ENCODE results near the gene GMDS.

Gene GMDS

DNA sequence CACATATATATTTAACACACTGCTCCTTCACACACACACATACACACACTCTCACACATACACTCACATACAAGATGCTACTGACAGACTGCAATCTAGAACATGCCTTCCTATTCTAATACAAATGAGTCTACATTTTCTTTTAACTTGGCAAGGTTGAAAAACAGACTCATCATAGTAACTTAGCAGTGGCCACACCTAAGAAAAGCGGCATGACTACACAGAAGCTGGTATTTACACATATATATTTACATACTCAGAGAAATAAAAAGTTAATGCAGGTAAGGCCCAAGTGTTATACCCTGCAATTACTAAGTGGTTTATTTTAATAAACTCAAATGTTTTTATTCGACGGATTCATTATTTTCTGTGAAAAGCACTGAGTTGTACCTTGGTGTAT, 426.4 kb downstream of the GMDS start:
- no peak for DNase-seq

DNA sequence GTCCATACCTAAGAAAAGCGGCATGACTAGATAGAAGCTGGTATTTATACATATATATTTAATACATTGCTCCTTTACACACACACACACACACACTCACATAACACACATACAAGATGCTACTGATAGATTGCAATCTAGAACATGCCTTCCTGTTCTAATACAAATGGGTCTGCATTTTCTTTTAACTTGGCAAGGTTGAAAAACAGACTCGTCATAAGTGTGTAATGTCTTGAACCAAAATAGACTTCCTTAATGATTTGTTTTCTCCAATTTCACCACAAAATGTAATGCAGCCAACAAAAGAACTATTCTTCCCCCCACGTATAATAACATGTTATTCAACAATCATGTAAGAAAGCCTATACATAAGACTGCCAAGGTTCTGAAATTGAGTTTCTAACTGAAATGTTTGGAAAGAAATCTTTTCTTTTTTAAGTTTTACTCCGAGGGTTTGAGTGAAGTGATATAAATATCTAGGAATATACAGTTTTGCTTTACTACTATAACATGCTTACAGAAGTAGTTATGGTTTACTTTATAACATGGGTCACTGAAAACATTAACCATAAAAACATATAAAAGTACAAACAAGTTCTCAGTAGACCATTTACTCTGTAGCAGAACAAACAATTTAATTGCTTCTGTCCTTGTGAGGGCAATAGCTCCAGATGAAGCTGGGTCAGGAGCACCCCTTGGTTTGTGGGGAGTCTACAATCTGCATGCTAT, 428.2 kb downstream of the GMDS start:
- DNase-seq: no peak

DNA sequence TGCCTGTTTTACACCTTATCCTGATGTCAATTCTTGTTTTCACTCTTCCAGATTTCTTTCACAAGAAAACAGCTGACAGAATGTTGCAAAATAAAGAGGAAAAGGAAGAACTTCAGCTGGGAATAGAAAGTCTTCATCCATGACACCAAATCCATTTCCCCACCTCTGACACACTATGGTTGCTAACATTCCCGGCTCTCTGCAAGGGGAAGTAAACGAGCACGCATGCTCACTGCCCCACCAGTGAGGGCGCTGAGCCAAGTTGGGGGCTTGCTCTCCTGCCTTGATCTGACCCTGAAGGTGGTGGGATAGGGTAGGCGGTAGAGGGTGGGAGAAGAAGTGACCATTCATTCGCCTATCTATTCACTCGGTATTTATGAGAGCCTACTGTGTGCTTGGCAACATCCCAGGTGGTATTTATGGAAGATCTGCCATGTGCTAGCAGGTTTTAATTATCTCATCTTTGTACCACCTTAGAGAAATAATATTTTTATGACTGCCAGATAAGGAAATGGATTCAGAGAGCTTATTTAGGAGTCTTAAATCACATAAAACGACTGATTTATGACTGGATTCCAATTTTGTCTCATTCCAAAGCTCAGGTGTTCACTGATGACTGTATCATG, 429.5 kb downstream of the GMDS start:
- no peak for DNase-seq

DNA sequence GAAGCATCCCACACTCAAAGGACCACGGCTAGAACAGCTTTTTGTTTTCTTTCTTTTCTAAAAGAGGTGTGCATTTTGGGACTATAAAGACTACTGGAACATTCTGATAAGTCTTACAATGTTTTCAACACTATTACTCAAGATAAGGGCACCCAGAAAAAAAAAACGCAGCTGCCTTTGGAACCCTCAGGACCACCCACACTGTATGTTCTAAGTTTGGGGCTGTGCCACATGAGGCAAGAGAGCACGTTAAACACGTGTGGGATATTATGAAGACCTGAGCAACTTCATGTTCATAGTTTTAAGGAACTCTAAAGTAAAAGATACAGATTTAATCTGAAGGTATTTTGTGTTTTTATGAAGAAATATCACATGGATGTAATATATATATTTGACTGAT, 431.1 kb downstream of the GMDS start:
- DNase-seq: no peak

DNA sequence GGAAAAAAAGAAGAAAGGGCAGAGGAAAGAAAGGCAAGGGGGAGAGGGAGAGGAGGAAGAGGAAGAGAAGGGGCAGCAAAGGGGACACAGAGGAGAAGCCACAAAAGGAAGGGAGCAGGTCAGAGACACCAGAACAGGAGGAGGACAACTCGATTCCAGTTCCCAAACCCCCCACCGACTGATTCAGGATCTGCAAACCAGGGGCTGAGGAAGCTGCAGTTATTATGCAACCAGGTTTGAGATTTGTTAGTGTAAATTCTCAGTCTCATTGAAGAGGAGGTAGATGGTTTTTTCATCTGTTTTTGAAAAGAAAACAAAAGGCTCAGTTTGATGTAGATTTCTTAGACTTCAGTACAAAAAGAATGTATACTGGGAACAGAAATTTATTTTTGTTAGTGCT, 432.9 kb downstream of the GMDS start:
- DNase-seq: no peak

DNA sequence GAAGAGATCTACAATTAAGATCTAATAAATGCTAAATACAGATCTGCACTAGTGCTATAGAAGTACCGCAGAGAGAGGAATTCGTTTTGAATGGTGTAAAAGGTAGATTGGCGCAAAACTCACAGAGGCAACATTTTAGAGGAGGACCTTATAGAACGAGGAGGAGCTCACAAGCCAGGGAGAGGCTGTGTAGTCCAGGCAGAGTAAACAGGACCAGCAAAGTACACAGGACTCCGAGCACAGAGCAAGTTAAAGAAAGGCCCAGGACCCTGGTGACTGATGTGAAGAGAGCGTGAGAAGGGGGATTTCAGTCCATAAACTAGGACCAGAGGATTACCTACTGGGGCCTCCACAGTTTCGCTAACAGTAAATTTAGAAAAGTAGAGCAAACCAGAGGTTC, 433.4 kb downstream of the GMDS start:
- DNase-seq: no peak

DNA sequence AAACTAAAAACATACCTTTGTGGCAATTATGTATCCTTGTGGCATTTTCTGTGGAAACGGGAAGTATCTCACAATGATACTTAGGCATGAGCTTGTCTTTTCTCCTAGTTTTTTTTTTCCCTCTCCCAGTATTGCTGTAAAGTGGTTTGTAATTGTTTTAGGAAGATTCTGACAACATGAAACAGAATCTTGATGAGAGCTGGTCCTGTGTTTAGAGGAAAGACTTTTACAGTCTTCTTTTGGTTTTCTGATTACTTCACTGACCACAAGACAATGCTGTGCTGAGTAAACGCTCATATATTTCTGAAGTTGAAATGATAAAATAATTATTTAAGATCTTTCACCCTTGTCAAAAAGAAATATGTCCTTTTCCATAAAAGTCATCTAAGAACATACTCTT, 434.5 kb downstream of the GMDS start:
- DNase-seq: no peak

DNA sequence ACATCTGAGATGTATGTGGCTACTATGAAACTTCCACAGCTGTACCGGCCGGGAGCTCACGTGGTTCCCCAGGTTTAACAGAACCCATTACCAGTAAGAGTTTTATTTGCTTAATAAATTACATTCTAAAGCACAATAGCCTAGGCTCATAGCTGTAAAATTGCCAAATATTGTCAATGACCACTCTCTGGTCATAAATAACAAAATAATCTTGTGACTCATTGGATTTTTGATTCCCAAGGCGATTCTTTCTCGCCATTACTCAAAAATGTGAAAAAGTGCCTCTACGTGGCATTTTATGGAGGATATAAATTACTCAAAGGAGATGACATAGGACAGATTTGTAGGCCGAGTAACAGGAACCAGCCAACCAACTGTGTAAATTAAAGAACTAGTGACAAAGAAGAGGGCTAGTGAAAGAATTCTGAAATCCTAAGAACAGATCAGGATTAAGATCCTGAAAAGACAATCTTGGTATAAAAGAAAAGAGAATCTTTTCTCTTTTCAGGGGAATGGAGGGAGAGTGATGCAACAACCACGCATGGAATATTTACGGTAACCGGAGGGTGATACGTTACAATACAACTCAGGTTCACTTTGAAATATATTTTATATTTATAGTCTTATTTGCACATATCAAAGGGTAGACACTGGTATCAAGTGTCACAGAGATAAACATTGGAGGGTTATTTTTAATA, 436.0 kb downstream of the GMDS start:
- DNase-seq: no peak

DNA sequence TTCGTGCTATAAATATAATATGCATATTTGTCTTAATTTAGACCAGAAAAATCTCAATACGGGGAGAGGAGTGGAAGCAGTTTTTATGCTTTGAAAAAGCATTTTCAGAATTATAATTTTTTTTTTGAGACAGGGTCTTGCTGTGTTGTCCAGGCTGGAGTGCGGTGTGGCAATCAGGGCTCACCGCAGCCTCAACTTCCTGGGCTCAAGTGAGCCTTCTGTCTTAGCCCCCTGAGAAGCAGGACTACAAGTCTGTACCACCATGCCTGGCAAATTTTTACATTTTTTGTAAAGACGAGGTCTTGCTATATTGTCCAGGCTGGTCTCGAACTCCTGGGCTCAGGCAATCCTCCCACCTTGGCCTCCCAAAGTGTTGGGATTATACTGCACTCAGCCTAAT, 438.5 kb downstream of the GMDS start:
- no peak for DNase-seq

DNA sequence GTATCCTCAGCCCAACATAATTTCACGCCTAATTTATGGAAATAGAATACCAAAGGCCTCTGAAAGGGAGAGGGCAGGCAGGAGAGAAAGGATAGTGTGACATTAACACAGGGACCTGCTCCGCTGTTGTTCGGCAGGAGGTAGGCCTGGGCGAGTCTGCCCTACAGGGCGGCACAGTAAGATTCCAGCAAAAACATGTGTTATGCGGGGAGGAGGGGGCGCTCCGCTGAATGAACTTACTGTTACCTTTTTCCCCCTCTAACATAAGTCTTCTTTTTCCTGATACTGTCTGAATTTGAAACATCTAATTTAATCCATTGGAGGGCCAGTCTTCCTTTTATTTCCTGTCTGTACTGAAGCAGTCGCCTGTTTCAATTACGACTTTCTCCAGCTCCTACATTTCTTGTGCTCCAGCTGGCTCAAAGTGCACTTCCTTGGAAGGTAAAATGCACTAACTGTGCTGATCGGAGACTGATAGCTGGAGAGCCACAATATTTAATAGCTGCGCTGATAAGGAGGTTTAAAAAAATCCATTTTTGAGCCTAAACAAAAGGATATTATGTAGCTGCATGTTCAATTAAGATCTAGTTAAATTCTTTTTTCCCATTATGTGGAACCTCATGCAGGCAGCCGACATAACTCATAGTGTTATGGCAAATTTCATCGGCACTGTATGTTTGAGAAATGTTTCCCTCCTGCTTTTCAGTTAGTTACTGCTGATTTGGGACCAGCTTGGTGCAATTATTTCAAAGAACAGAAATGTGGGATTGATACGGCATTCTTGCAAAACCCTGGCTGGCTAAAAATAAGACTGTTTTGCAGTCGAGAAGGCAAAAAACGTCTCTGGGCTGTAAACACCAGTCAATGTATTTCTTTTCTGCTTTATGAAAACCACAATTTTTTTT, 442.7 kb downstream of the GMDS start:
- DNase-seq: peak; percentile 14

DNA sequence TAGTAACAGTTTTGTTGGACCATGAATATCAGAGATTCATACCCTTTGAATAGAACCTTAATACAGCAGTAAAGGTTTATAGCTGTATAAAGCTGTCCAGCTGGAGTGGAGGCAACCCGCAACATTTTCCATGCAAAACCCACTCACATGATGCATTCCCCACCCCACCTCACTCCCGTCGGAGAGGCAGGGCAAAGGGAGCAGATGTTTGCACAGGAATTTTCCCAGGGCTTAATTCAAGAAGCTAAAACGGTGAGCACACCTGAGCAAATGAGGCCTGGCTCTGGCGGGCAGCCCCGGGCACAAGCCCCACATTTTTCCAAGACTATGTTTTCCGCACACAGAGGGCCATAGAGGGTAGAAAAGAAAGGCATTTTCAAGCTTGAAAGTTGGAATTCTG, 444.0 kb downstream of the GMDS start:
- DNase-seq: no peak

DNA sequence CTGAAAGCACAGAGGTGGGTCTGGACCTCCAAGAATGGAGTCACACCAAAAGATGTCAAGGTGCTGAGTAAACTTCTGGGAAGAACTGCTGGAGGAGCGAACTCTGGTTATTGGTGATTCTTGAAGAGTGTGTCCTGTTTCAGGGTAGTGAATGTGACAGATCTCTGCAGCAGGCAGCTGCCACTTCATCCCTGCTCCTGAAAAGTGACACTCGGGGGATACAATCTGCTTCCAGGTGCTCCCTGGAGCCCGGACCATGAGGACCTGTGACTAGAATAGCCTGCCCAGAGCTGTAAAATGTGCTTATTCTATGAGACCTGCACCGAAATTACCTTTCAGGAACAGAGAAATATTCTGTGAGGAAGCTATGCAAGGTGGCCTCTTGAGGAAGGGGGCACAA, 444.6 kb downstream of the GMDS start:
- no peak for DNase-seq

DNA sequence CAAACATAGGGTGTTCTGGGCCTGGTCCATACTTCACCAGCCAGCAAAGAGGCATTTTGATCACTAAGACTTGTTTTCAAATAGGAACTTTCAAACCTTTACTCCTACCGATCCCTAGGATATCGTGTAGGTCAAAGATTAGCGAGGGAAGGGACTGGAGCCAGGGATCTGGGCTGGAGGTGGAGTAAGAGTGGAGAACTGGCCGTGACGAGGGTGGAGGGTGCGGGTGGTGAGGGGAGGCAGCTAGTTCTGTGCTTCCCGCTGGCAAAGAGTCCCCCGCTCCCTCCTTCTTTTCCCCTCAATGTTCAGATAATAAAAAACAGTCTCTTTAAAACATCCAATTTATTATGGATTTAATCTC, 446.5 kb downstream of the GMDS start:
- no peak for DNase-seq

DNA sequence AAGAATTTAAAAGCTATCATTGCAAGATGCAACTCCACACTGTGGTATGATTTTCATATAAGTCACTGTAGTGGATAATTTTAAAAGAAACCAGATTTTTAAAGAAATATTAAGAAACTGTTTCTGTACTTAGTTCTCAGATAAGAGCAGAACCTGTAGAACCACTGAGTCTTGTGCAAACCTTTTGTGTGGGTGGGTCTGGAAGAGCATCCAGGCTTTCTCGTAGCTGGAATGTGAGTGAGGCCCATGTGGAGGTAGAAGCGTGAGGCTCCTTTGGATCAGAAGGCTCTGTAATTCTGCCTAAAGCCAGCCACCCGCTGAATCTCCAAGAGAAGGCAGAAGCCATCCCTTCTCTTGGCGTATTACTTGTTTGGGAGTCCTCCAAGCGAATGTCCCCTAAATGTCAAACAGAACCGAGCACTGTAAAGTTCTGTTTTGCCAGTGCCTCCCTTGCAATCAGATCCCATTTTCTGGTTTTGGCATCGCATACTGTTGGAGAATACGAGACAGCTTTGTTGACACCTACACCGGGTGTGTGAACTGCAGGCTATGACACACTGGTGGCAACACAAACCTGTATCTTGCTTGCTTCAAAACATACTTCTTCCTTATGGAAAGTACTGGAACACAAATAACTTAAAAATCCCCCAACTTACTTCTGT, 447.0 kb downstream of the GMDS start:
- no peak for DNase-seq

DNA sequence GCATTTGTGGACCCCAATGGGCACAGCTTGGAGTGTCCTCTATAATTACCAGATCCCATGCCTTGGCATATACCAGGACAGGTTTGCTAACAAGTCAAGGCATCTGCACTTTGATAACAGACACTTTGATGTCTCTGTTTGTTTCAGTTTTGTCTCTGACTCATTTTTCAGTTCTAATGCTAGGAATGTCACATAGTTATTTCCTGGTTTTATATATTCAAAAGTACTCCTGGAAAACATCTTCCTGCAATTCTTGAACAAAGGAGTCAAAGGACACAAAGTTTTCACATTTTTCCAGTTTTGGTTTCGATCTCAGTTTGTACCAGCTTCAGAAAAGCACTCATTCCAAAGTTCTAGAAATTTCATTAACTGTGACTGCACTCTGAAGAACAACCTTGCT, 447.6 kb downstream of the GMDS start:
- no peak for DNase-seq

DNA sequence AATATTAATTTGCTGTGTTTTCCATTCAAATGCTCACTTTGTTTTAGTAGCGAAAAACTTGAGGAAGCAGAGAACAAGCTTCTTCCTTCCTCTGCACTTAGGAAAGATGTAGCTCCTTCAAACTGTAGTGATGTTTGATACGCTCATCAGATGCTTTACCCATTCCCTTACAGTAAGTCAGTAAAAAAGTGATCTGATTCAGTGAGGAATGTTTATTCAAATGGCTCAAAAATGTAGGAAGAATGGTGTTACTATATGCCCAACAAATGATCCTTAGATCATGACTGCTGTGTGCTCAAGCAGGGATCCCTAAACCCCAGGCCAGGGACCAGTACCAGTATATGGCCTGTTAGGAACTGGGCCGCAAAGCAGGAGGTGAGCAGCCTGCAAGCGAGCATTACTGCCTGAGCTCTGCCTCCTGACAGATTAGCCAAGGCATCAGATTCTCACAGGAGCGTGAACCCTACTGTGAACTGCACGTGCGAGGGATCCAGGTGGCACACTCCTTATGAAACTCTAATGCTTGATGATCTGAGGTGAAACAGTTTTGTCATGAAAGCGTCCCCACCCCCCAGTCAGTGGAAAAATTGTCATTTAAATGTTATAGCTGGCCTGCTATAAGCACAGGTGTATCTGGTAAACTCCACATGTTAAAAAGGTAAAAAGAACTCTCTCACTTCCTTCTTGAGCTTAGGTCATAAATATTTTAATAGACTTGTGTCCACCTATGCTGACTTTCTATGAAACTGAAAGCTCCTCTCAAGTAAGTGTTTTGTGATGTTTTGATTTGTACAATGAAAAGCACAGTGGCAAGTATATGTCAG, 448.5 kb downstream of the GMDS start:
- DNase-seq: no peak

DNA sequence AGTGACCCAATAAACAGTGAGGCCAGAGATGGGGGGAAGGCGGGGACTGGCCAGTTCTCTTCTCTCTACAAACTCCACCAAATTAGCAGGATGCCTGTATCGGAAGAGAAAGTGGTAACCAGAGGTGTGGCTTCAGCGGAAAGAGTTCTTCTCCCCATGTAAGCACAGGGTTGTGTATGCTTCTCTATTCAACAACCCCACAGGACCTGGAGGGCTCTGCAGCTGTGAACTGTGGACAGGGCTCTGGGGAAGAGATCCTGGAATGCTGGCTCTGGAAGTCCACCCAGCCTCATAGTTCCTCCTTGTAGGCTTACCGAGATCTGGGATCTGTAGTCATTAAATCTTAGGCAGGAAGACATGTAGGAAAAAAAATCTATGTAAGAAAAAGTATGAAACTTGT, 449.5 kb downstream of the GMDS start:
- no peak for DNase-seq

DNA sequence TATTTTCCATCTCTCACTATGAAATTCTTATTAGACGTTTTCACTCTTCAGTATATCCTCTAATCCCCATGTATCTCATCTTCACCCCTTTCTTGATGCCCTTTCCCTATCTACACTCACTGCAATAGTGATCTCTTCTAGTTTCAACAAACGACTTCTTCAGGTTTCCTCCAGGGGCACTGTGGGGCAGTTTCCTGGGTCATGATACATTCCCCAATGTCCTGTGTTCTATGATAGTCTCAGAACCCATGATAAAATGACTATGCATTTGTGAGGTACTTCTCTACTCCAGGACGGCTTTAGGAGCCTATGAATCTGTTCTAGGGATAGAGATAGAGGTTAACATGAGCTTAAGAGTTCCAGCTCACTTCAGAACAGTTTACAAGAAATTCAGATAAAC, 452.4 kb downstream of the GMDS start:
- DNase-seq: peak; percentile 3

DNA sequence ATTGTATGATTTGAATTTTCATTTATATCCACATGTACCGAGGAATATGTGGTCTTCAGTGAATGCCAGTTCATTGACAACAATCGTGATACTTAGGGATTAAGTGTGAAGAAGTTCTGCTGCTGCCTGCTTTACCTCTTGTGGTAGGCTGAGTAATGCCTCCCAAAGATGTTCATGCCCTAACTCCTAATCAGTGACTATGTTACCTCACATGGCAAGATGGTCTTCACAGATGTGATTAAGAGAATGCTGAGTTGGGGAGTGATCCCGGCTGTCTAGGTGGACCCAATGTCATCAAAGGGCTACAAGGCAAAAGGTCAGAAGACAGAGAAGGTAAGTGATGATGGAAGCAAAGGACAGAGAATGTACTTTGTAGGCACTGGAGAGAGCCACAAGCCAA, 454.7 kb downstream of the GMDS start:
- DNase-seq: no peak

DNA sequence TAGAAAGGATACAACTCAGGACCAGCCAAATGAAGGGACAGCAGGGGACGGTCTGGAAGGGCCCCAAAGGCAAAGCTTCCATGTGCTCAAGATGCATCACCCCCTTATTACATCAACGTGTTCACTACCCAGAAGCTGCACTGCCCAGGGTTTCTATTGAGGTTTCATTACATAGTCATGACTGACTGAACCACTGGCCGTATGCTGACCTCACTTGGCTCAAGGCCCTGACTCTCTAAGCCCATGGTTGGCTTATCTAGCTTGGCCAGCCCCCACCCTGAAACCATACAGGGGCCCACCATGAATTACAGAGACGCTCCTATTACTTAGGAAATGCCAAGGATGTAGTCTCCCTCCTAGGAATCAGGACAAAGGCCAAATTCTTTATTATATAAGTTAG, 456.3 kb downstream of the GMDS start:
- no peak for DNase-seq

DNA sequence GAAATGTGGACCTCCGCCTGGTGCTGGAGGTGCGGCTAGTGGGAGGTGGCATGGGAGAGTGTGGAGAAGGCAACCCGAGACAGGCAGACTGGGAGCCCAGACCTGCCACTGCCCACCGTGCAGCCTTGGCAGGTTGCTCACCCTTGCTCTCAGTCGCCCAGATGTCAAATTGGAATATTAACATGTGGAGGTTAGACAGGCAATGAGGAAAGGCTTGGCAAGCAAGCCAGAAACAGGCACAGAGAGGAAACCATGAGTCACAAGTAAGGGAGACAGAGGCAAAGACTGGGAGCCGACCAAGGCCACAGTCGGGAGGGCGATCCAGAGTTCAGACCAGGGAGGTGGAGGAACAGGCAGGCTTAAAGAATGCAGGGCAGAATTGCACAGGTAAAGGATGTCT, 457.5 kb downstream of the GMDS start:
- DNase-seq: no peak
